GM18511 (cell line): ENCODE results near the gene TRMO.
"Not testable (repeated sequence)": the region's sequence is repeated elsewhere in the genome, so short reads cannot be mapped to it uniquely, and the experiment has no call there.

ENCODE experiments used
- ATAC-seq: cut with Tn5 transposase; IDR thresholded peaks from one replicate; pipeline ENCODE4 v1.9.1; 2021; ENCODE audit warnings: mild to moderate bottlenecking, moderate library complexity; ENCODE audit not compliant: unreplicated experiment

Gene TRMO, protein sequence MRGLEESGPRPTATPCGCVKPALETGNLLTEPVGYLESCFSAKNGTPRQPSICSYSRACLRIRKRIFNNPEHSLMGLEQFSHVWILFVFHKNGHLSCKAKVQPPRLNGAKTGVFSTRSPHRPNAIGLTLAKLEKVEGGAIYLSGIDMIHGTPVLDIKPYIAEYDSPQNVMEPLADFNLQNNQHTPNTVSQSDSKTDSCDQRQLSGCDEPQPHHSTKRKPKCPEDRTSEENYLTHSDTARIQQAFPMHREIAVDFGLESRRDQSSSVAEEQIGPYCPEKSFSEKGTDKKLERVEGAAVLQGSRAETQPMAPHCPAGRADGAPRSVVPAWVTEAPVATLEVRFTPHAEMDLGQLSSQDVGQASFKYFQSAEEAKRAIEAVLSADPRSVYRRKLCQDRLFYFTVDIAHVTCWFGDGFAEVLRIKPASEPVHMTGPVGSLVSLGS

GRCh38 chr9:97921959-97922724, at the start of gene TRMO:
Gene TRMO, minus strand, starts transcription at chr9:97922500. Its CDS starts 7 bp downstream, at chr9:97922493.
- peak; percentile 87 for ATAC-seq

- ATAC-seq = no peak
Measured at GRCh38 chr9:97970165-97970564, 47.9 kb upstream of the TRMO start.

- ATAC-seq = no peak
Measured at GRCh38 chr9:97969014-97969413, 46.7 kb upstream of the TRMO start.

DNA sequence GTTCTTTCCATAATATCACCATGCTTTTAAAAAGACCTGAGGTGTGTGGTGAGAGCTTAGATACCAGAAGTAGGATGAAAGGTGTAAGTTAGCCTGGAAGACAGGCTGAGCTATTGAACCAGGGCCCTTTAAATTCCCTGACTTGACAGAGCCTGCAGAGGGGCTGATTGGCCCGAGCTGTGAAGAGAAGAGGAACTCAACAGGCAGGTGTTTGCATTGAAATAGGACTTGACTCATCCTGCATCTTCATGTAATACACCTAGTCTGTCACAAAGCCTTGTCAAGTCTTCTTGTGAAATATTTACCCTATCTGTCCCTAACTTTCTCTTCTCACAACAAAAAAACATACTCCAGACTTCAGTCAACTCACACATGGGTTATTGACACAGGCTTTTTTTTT, 44.2 kb upstream of the TRMO start:
- ATAC-seq = no peak

- no peak for ATAC-seq
Measured at GRCh38 chr9:97964901-97965300, 42.6 kb upstream of the TRMO start.

DNA sequence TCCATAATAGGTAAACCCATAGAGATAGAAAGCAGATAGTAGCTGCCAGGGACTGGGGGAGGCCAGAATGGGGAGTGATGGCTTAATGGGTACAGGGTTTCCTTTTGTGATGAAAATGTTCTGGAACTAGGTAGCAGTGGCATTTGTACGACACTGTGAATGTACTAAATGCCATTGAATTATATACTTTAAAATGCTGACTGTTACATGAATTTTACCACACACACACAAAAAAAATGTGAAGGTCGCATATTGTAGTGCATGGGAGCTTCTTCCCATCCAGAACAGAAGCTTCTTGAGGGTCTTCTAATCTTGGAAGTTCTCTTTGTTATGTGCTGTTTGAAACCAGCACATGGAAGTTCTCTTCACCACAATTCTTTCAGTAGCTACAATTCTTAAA, 40.9 kb upstream of the TRMO start:
- ATAC-seq = no peak

GRCh38 chr9:97962575-97962974, 40.3 kb upstream of the TRMO start:
- ATAC-seq = no peak

- no peak for ATAC-seq
Measured at GRCh38 chr9:97962136-97962535, 39.8 kb upstream of the TRMO start.

DNA sequence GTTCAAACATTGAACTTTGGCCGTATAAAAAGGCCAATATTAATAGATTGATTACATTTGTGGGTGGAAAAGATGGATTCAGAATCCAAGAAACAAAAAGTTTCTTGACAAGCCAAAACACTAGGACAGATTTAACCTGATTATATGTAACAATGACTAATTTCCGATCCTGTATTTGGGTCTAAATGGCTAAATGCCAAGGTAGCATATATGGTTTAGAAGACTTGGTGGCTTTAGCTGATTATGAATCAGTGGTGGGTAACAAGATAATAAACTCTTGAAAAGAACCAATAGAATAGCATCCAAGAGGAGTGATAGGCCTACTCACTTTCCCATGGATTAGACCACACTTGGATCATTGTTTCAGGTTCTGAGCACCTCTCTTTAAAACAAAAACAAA, 39.1 kb upstream of the TRMO start:
- no peak for ATAC-seq

DNA sequence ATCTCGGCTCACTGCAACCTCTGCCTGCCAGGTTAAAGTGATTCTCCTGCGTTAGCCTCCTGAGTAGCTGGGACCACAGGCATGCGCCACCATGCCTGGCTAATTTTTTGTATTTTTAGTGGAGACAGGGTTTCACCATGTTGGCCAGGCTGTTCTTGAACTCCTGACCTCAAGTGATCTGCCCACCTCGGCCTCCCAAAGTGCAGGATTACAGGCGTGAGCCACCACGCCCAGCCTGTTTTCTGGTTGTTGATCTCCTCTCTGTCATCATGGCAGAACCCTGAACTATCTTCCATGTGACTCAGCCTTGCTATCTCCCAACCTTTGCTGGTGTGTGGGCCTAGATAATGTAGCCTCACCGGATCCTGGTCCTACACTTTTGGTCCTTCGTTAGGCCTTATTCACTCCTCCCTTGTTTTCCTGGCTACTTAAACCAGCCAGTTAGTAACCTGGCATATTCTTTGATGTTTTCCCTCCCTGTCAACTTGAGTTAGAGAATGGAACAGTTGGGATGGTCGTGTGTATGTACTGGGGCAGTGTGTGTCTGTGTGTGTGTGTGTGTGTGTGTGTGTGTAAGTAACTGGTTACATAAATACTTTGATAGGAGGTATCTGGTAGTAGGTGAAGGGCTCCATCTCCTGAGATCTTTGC, 38.5 kb upstream of the TRMO start:
- not testable (repeated sequence) for ATAC-seq

GRCh38 chr9:97959585-97959984, 37.3 kb upstream of the TRMO start:
- no peak for ATAC-seq

- ATAC-seq = no peak
Measured at GRCh38 chr9:97958812-97959511, 36.7 kb upstream of the TRMO start.

GRCh38 chr9:97956331-97956730, 34.0 kb upstream of the TRMO start:
- no peak for ATAC-seq

DNA sequence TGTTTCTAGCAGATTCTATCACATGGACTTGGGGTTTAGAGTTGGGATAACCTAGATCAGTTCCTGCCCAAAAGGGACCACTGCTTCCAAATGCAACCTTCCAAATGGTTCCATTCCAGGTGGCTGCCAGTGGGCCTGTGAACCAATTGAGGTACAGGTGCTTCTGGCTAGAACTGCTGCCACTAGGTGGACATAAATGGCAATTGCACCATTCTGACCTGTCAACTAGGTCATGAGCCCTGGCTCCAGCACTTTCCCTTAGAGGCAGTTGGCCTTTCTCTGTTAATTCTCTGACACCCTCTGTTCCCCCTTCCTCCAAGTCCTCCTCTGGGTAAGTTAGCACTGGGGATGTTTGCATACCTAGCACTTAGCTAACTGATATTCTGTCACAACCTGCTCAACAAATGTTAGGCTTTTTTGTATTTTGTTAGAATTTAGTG, 32.3 kb upstream of the TRMO start:
- ATAC-seq = peak; percentile 72

DNA sequence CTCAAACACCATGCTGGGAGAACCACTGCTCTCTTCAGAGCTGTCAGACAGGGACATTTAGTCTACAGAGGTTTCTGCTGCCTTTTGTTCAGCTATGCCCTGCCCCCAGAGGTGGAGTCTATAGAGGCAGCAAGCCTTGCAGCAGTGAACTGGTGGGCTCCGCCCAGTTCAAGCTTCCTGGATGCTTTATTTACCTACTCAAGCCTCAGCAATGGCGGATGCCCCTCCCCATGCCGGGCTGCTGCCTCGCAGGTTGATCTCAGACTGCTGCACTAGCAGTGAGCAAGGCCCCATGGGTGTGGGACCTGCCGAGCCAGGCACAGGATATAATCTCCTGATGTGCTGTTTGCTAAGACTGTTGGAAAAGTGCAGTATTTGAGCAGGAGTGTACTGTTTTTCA, 28.6 kb upstream of the TRMO start:
- ATAC-seq = not testable (repeated sequence)

- not testable (repeated sequence) for ATAC-seq
Measured at GRCh38 chr9:97947094-97947493, 24.8 kb upstream of the TRMO start.

DNA sequence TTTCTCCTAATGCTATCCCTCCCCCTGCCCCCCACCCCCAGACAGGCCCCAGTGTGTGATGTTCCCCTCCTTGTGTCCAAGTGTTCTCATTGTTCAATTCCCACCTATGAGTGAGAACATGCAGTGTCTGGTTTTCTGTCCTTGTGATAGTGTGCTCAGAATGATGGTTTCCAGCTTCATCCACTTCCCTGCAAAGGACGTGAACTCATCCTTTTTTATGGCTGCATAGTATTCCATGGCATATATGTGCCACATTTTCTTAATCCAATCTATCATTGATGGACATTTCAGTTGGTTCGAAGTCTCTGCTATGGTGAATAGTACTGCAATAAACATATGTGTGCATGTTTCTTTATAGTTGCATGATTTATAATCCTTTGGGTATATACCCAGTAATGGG, 23.2 kb upstream of the TRMO start:
- not testable (repeated sequence) for ATAC-seq

- ATAC-seq = no peak
Measured at GRCh38 chr9:97944612-97945011, 22.3 kb upstream of the TRMO start.

DNA sequence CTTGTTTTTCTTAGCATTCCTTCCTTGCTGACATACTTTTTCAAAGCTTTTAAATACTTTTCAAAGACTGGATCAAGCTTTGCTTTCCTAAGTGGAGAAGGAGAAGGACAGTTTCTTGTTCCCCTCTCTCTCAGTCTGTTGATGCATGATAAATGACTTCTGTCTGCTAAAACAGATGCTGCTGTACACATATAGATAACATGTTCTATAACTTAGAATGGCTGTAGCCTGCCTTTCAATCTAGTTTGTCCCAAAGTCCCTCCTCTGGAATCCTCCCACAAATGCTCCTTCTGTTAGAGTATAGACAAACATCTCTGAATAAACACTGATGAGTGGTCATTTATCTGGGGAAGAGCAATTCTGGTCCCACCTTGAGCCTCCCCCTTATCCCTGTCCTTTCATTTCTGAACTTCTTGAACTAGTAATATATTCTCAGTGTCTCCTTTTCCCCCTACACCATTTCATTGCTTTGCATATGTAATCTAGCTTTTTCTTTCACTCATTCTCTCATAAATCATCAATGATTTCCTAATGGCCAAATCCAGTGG, 21.1 kb upstream of the TRMO start:
- ATAC-seq = no peak

DNA sequence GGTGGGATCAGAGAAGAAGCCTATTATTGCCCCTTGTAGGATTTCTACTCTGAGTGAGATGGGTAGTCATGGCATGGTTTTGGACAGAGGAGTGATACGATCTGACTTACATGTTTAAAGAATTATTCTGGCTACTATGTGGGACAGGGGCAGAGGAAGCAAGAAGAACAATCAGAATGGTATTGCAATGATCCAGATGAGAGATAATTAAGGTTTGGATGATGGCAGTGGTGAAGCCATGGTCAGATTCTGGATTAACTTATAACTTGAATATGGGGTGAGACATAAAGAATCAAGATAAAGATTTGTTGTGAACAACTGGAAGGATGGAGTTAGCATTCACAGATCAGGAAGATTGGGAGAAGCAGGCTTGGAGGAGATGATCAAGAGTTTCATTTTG, 19.0 kb upstream of the TRMO start:
- no peak for ATAC-seq

DNA sequence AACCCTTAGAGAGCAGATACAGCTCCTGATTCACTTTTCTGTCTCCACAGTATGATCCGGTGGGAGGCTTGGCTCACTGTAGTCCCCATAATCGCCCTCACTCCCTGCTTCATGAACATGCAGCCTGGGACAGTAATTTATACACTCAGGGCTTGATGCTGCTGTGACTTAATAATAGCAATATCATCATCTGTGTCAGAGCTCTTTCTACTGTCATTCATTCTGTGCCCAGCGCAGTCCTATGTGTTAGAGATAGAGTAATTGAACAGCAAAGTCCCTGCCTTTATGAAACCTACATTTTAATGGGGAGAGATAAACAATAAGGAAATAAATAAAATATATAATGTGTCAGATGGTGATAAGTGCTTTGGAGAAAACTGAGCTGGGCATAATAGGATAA, 18.4 kb upstream of the TRMO start:
- no peak for ATAC-seq
